Measurements from ENCODE around the gene KRT84.

The KRT84 gene

DNA sequence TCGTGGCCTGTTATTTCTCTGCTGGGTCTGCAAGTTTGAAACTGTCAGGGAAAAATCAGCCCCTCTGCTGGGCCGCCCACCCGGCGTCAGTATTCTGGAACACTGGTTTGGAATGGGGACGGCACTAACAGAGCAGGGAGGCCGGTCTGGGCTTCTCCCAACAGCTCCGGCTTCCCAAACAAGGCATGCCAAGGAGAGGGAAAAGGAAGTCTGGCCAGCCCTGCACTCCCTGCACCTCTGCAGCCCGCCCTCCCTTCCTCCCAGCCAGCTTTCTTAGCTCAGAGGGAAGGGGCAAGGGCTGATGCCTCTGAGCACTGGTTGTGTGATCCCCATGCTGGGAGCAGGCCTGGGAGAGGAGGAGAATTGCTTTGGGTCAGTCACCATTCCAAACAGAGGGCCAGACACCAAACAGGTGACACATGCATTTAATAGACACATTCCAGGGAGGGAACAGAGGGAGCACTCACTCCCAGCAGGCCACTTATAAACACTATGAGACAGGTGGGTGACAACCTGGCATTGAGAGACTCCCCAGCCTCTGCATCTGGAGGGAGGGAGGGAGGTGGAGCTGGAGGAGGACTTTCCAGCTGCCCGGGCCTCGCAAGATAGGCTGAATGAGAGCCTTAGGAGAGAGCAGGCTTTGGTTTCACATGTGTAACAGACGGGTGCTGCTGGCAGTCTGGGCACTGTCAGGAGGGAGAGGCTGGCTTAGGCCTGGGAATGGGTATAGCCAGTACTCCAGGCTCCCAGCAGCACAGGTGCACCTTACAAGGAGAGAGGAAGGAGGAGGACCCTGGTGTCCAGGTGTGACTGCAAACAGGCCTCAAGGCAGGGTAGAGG lies 38.4 kb upstream of the KRT84 start:
- H3K4me3 ChIP-seq (ENCODE audit: insufficient read depth, low read depth, low read length, poor library complexity, severe bottlenecking): no peak overlapping the region
- no peaks in the 10 kb centered on the region for H3K27me3 ChIP-seq (replicated peaks; ENCODE audit: control insufficient read depth, insufficient read depth, low read length, poor library complexity, severe bottlenecking)
- H3K9me3 ChIP-seq (ENCODE audit: control insufficient read depth, low read length): no peaks in the 10 kb centered on the region
- no peak overlapping the region for H3K27ac ChIP-seq (ENCODE audit: insufficient read depth, low read length, poor library complexity, severe bottlenecking)
- no peaks in the 10 kb centered on the region for H3K36me3 ChIP-seq (ENCODE audit: control insufficient read depth, insufficient read depth, low read length)
- DNase-seq: no peak
- H3K4me1 ChIP-seq (ENCODE audit: control insufficient read depth, insufficient read depth, low read length, poor library complexity, severe bottlenecking): no peaks in the 10 kb centered on the region

- H3K9me3 ChIP-seq (ENCODE audit: control insufficient read depth, low read length): no peaks in the 10 kb centered on the region
- no peak for DNase-seq
- no peaks in the 10 kb centered on the region for H3K27me3 ChIP-seq (replicated peaks; ENCODE audit: control insufficient read depth, insufficient read depth, low read length, poor library complexity, severe bottlenecking)
- H3K36me3 ChIP-seq (ENCODE audit: control insufficient read depth, insufficient read depth, low read length): no peaks in the 10 kb centered on the region
- no peak overlapping the region for H3K27ac ChIP-seq (ENCODE audit: insufficient read depth, low read length, poor library complexity, severe bottlenecking)
- no peaks in the 10 kb centered on the region for H3K4me1 ChIP-seq (ENCODE audit: control insufficient read depth, insufficient read depth, low read length, poor library complexity, severe bottlenecking)
- H3K4me3 ChIP-seq (ENCODE audit: insufficient read depth, low read depth, low read length, poor library complexity, severe bottlenecking): no peak overlapping the region
These were observed 37.6 kb upstream of the KRT84 start for GRCh38 chr12:52423035-52423434.

DNA sequence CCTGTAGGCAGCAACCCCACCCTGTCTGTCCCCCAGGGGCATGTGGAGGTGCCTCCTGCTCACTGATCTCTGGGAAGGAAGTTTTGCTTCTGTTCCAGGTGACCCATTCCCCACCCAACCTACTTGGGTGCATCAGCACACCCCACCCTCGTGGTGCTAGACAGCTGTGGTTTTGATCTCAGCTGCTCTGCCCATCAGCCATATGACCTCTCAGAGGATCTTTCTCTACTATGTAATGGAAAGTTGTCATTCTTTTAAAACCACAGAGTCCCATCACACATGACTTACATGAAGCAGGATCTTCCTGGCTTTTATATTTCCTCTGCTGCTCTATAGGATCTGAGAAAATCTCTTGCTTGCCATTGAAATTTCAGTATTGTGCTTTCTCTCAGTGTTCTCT lies 34.2 kb upstream of the KRT84 start:
- H3K9me3 ChIP-seq (ENCODE audit: control insufficient read depth, low read length): no peaks in the 10 kb centered on the region
- no peak overlapping the region for H3K27ac ChIP-seq (ENCODE audit: insufficient read depth, low read length, poor library complexity, severe bottlenecking)
- H3K4me1 ChIP-seq (ENCODE audit: control insufficient read depth, insufficient read depth, low read length, poor library complexity, severe bottlenecking): no peaks in the 10 kb centered on the region
- H3K36me3 ChIP-seq (ENCODE audit: control insufficient read depth, insufficient read depth, low read length): no peaks in the 10 kb centered on the region
- no peaks in the 10 kb centered on the region for H3K27me3 ChIP-seq (replicated peaks; ENCODE audit: control insufficient read depth, insufficient read depth, low read length, poor library complexity, severe bottlenecking)
- no peak for DNase-seq
- no peak overlapping the region for H3K4me3 ChIP-seq (ENCODE audit: insufficient read depth, low read depth, low read length, poor library complexity, severe bottlenecking)

DNA sequence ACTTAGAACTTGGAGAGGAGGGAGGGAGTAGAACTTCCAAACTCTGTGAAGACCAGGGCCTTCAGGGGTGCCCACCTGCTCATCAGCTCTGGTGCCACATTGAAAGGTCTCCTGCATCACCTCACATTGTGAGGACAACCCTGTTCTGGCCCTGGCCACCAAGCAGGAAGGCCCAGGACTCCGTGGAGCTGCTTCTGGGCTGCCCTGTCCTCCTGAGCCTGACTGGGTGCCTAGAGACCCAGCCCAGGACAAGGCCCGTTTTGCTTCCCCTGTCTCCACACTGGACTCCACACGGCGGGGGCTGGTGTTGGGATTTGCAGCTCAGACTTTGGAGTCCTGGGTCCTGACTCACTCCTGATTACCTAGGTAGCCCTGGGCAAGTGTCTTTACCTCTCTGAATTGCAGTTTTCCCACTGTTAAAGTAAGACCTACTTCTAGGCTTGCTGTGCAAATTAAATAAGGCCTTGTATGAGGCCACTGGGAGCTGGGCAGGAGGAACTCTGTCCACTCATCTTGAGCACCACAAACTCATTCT lies 33.2 kb upstream of the KRT84 start:
- Histone ChIP-seq H3K27me3 (replicated peaks; ENCODE audit: control insufficient read depth, insufficient read depth, low read length, poor library complexity, severe bottlenecking) (no peaks in the 10 kb centered on the region), H3K9me3 (ENCODE audit: control insufficient read depth, low read length) (no peaks in the 10 kb centered on the region), H3K4me3 (ENCODE audit: insufficient read depth, low read depth, low read length, poor library complexity, severe bottlenecking) (no peak overlapping the region), H3K27ac (ENCODE audit: insufficient read depth, low read length, poor library complexity, severe bottlenecking) (no peak overlapping the region), H3K36me3 (ENCODE audit: control insufficient read depth, insufficient read depth, low read length) (no peaks in the 10 kb centered on the region), H3K4me1 (ENCODE audit: control insufficient read depth, insufficient read depth, low read length, poor library complexity, severe bottlenecking) (no peaks in the 10 kb centered on the region)
- DNase-seq: no peak

DNA sequence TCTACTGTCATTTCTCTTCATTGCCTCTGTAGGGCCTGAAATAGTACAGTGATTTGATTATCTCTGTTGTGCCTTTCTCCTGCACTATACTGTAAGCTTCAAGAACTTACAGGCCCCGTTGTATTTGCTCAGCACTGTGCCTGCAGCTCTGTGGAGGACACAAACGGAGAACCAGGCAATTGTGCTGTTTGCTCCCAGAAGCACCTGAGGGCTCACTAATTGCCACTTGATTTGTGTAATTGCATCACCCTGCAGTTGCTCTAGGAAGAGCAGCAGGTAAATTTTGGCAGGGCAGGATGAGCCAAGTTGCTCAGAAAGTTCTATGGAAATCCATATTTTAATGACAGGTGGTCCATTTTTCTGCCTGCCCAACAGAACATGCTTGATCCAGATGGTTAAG lies 32.3 kb upstream of the KRT84 start:
- no peak overlapping the region for H3K27ac ChIP-seq (ENCODE audit: insufficient read depth, low read length, poor library complexity, severe bottlenecking)
- no peaks in the 10 kb centered on the region for H3K9me3 ChIP-seq (ENCODE audit: control insufficient read depth, low read length)
- no peaks in the 10 kb centered on the region for H3K27me3 ChIP-seq (replicated peaks; ENCODE audit: control insufficient read depth, insufficient read depth, low read length, poor library complexity, severe bottlenecking)
- DNase-seq: no peak
- no peaks in the 10 kb centered on the region for H3K36me3 ChIP-seq (ENCODE audit: control insufficient read depth, insufficient read depth, low read length)
- no peaks in the 10 kb centered on the region for H3K4me1 ChIP-seq (ENCODE audit: control insufficient read depth, insufficient read depth, low read length, poor library complexity, severe bottlenecking)
- H3K4me3 ChIP-seq (ENCODE audit: insufficient read depth, low read depth, low read length, poor library complexity, severe bottlenecking): no peak overlapping the region

GRCh38 chr12:52416795-52417194 lies 31.3 kb upstream of the KRT84 start:
- Histone ChIP-seq H3K9me3 (ENCODE audit: control insufficient read depth, low read length) (no peaks in the 10 kb centered on the region), H3K4me1 (ENCODE audit: control insufficient read depth, insufficient read depth, low read length, poor library complexity, severe bottlenecking) (no peaks in the 10 kb centered on the region), H3K27me3 (replicated peaks; ENCODE audit: control insufficient read depth, insufficient read depth, low read length, poor library complexity, severe bottlenecking) (no peaks in the 10 kb centered on the region), H3K27ac (ENCODE audit: insufficient read depth, low read length, poor library complexity, severe bottlenecking) (no peak overlapping the region), H3K36me3 (ENCODE audit: control insufficient read depth, insufficient read depth, low read length) (no peaks in the 10 kb centered on the region), H3K4me3 (ENCODE audit: insufficient read depth, low read depth, low read length, poor library complexity, severe bottlenecking) (no peak overlapping the region)
- no peak for DNase-seq

DNA sequence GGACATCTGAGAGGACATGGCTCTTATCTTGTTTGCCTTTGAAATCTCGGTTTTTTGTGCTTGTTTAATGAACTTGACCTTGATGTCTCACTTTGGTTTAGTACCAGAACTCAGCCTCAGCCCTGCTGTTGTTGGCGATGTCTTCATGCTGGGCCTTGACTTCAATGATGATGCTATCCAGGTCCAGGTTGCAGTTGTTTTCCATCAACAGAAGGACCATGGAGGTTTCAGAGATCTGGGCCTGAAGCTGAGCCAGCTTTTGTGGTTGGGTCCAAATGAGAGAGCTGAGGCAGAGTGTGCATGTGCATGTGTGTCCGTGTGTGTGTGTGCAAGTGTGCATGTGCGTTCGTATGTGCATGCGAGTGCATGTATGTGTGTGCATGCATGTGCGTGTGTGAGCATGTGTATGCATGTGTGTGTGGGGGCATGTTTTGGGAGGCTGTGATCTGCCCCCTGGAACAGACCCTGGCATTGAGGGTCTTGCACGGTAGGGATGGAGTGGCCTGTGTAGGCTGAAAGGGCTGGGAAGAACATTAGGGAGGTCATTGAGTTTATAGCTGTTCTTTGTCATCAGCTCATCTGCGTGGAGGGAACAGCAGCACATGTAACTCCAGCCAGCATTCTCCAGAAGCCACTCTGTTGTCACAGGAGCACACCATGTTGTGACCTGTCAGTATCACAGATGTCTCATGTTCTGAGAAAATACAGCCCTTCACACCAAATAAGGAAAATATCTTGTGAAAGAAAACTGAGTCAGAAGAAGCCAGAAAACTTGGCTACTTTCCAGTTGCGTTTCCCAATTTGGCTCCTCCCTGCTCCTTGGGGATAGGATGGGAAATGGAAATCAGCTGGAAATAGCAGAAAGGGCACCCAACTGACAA lies 30.7 kb upstream of the KRT84 start:
- Histone ChIP-seq H3K4me1 (ENCODE audit: control insufficient read depth, insufficient read depth, low read length, poor library complexity, severe bottlenecking) (no peaks in the 10 kb centered on the region), H3K9me3 (ENCODE audit: control insufficient read depth, low read length) (no peaks in the 10 kb centered on the region), H3K36me3 (ENCODE audit: control insufficient read depth, insufficient read depth, low read length) (no peaks in the 10 kb centered on the region), H3K27me3 (replicated peaks; ENCODE audit: control insufficient read depth, insufficient read depth, low read length, poor library complexity, severe bottlenecking) (no peaks in the 10 kb centered on the region), H3K27ac (ENCODE audit: insufficient read depth, low read length, poor library complexity, severe bottlenecking) (no peak overlapping the region), H3K4me3 (ENCODE audit: insufficient read depth, low read depth, low read length, poor library complexity, severe bottlenecking) (no peak overlapping the region)
- no peak for DNase-seq

DNA sequence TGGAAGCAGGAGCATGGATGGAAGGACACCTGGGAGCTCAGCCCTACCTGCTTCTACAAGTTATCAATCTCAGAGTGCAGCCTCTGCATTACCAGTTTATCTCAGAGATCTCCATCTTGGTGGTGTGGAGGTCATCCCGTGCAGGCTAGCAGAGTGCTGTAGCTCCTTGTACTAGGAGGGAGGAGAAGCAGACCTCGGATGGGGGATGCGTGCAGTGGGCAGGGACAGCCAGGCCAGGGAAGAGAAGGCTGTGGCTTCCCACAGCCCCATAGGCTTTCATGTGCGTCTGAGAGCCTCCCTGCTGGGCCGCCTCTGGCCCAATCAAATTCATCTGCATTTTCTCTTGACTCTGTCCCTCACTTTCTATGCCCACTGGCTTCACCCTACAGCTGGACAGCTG lies 29.5 kb upstream of the KRT84 start:
- no peaks in the 10 kb centered on the region for H3K36me3 ChIP-seq (ENCODE audit: control insufficient read depth, insufficient read depth, low read length)
- no peaks in the 10 kb centered on the region for H3K9me3 ChIP-seq (ENCODE audit: control insufficient read depth, low read length)
- no peaks in the 10 kb centered on the region for H3K4me1 ChIP-seq (ENCODE audit: control insufficient read depth, insufficient read depth, low read length, poor library complexity, severe bottlenecking)
- no peak overlapping the region for H3K27ac ChIP-seq (ENCODE audit: insufficient read depth, low read length, poor library complexity, severe bottlenecking)
- no peak overlapping the region for H3K4me3 ChIP-seq (ENCODE audit: insufficient read depth, low read depth, low read length, poor library complexity, severe bottlenecking)
- H3K27me3 ChIP-seq (replicated peaks; ENCODE audit: control insufficient read depth, insufficient read depth, low read length, poor library complexity, severe bottlenecking): no peaks in the 10 kb centered on the region
- no peak for DNase-seq

GRCh38 chr12:52413782-52414345 lies 28.4 kb upstream of the KRT84 start:
- Histone ChIP-seq H3K4me1 (ENCODE audit: control insufficient read depth, insufficient read depth, low read length, poor library complexity, severe bottlenecking) (no peaks in the 10 kb centered on the region), H3K27ac (ENCODE audit: insufficient read depth, low read length, poor library complexity, severe bottlenecking) (no peak overlapping the region), H3K36me3 (ENCODE audit: control insufficient read depth, insufficient read depth, low read length) (no peaks in the 10 kb centered on the region), H3K27me3 (replicated peaks; ENCODE audit: control insufficient read depth, insufficient read depth, low read length, poor library complexity, severe bottlenecking) (no peaks in the 10 kb centered on the region), H3K4me3 (ENCODE audit: insufficient read depth, low read depth, low read length, poor library complexity, severe bottlenecking) (no peak overlapping the region), H3K9me3 (ENCODE audit: control insufficient read depth, low read length) (no peaks in the 10 kb centered on the region)
- DNase-seq: no peak

- H3K36me3 ChIP-seq (ENCODE audit: control insufficient read depth, insufficient read depth, low read length): no peaks in the 10 kb centered on the region
- no peaks in the 10 kb centered on the region for H3K9me3 ChIP-seq (ENCODE audit: control insufficient read depth, low read length)
- DNase-seq: no peak
- no peaks in the 10 kb centered on the region for H3K27me3 ChIP-seq (replicated peaks; ENCODE audit: control insufficient read depth, insufficient read depth, low read length, poor library complexity, severe bottlenecking)
- no peak overlapping the region for H3K27ac ChIP-seq (ENCODE audit: insufficient read depth, low read length, poor library complexity, severe bottlenecking)
- no peaks in the 10 kb centered on the region for H3K4me1 ChIP-seq (ENCODE audit: control insufficient read depth, insufficient read depth, low read length, poor library complexity, severe bottlenecking)
- H3K4me3 ChIP-seq (ENCODE audit: insufficient read depth, low read depth, low read length, poor library complexity, severe bottlenecking): no peak overlapping the region
These were observed 27.8 kb upstream of the KRT84 start for GRCh38 chr12:52413202-52413601.
